H1 (cell line): Measurements from ENCODE around the gene GCLM. TPM values are rescaled to one million over a fixed set of nuclear protein-coding genes. Genes with fewer than 3 reads are reported as not detected.

Experiments
- CTCF ChIA-PET: fragments of 300-600 bp; sonication (Branson Sonifier 250); formaldehyde crosslinking; loops from one replicate; lab custom pipeline; 2021; ENCODE audit not compliant: partially characterized antibody; lab: Charles Lee
- POLR2A ChIA-PET: fragments of 300-600 bp; sonication (Branson Sonifier 250); formaldehyde crosslinking; loops from one replicate; lab custom pipeline; 2021; ENCODE audit warnings: inconsistent platforms; ENCODE audit not compliant: partially characterized antibody; lab: Charles Lee
- DNase-seq, 2 experiments: peaks; one replicate each; pipeline versions ENCODE4 v3.0.0 to v3.0.0-alpha.2; 2010 to 2022; ENCODE audit warnings: low spot score in 2 of 2, low read depth in 1 of 2, mixed read lengths in 1 of 2
- FAIRE-seq: peaks from 2 replicates; lab custom pipeline; 2011; peaks lifted over from hg19 to GRCh38; lab: Jason Lieb, UNC
- H2AFZ ChIP-seq: 2 replicates; pipeline ENCODE4 v1.8.1; 2012; ENCODE audit warnings: low read length, inconsistent platforms
- H2AK5ac ChIP-seq: 2 replicates; pipeline ENCODE4 v1.6.1; 2013; ENCODE audit warnings: low read depth, low read length
- H2BK120ac ChIP-seq: replicated peaks from 2 replicates; pipeline ENCODE3; 2013; ENCODE audit warnings: low read depth, low read length, inconsistent platforms
- H2BK12ac ChIP-seq: 2 replicates; pipeline ENCODE4 v1.6.1; 2013; ENCODE audit warnings: low read depth, low read length
- H2BK15ac ChIP-seq: 2 replicates; pipeline ENCODE4 v1.6.1; 2013; ENCODE audit warnings: low read length
- H2BK20ac ChIP-seq: 2 replicates; pipeline ENCODE4 v1.6.1; 2013; ENCODE audit warnings: low read length
- H2BK5ac ChIP-seq: 2 replicates; pipeline ENCODE4 v1.6.1; 2013; ENCODE audit warnings: low read depth, low read length
- H3K14ac ChIP-seq: 2 replicates; pipeline ENCODE4 v1.6.1; 2013; ENCODE audit warnings: inconsistent platforms; ENCODE audit not compliant: insufficient read length
- H3K18ac ChIP-seq: 2 replicates; pipeline ENCODE4 v1.6.1; 2013; ENCODE audit warnings: low read length; ENCODE audit errors: extremely low read depth
- H3K23ac ChIP-seq: 2 replicates; pipeline ENCODE4 v1.6.1; 2013; ENCODE audit warnings: inconsistent platforms; ENCODE audit not compliant: insufficient read length
- H3K23me2 ChIP-seq: 2 replicates; pipeline ENCODE4 v1.6.1; 2013; ENCODE audit warnings: low read depth, low read length
- H3K27ac ChIP-seq: 2 replicates; pipeline ENCODE4 v1.6.1; 2011; ENCODE audit warnings: low read depth, low read length, inconsistent platforms
- H3K27me3 ChIP-seq, 4 experiments: replicated peaks in 1 of 4; 1 replicate in 1 of 4; 2 replicates in 3 of 4; pipeline versions ENCODE4 v1.6.1 to v1.8.1; 2011 to 2013; ENCODE audit warnings: low read length in 3 of 4, mild to moderate bottlenecking in 3 of 4, inconsistent platforms in 2 of 4, mixed read lengths in 2 of 4, moderate library complexity in 1 of 4; ENCODE audit not compliant: control insufficient read depth in 3 of 4, insufficient read depth in 3 of 4; ENCODE audit errors: extremely low read depth in 1 of 4
- H3K36me3 ChIP-seq, 4 experiments: 2 replicates each; pipeline versions ENCODE4 v1.6.1 to v1.8.1; 2011 to 2013; ENCODE audit warnings: mild to moderate bottlenecking in 4 of 4, low read length in 3 of 4, moderate library complexity in 2 of 4, control low read depth in 1 of 4, inconsistent platforms in 1 of 4; ENCODE audit not compliant: insufficient read depth in 4 of 4, control insufficient read depth in 2 of 4
- H3K4ac ChIP-seq: replicated peaks from 2 replicates; pipeline ENCODE3; 2013; ENCODE audit warnings: low read length, low read depth, mixed read lengths, inconsistent platforms; ENCODE audit not compliant: insufficient read length
- H3K4me1 ChIP-seq, 4 experiments: replicated peaks in 1 of 4; 1 replicate in 1 of 4; 2 replicates in 3 of 4; pipeline versions ENCODE4 v1.6.1 to v1.8.1; 2011 to 2013; ENCODE audit warnings: low read length in 3 of 4, inconsistent platforms in 2 of 4, mixed read lengths in 1 of 4; ENCODE audit not compliant: insufficient read depth in 4 of 4, control insufficient read depth in 3 of 4
- H3K4me2 ChIP-seq, 2 experiments: 2 replicates each; pipeline versions ENCODE4 v1.6.1 to v1.8.1; 2011 to 2013; ENCODE audit warnings: low read depth in 2 of 2, low read length in 2 of 2, control low read depth in 1 of 2, inconsistent platforms in 1 of 2, mild to moderate bottlenecking in 1 of 2; ENCODE audit not compliant: insufficient read depth in 1 of 2
- H3K4me3 ChIP-seq, 4 experiments: fragments of 200-600, 300-600 bp in 1 of 4; sonication (generic), shearing (Covaris generic), sonication (Bioruptor Twin) in 1 of 4; 2 replicates each; pipeline versions ENCODE4 v1.5.1 to v1.8.1; 2011 to 2016; ENCODE audit warnings: low read length in 4 of 4, low read depth in 3 of 4, control low read depth in 2 of 4, inconsistent platforms in 2 of 4, mild to moderate bottlenecking in 2 of 4, mixed read lengths in 1 of 4, moderate library complexity in 1 of 4; ENCODE audit not compliant: insufficient read depth in 2 of 4; ENCODE audit errors: extremely low read depth in 1 of 4
- H3K56ac ChIP-seq: replicated peaks from 2 replicates; pipeline ENCODE3; 2013; ENCODE audit warnings: low read depth, mild to moderate bottlenecking, mixed read lengths, low read length, inconsistent platforms; ENCODE audit not compliant: insufficient read length
- H3K79me1 ChIP-seq: 2 replicates; pipeline ENCODE4 v1.6.1; 2013; ENCODE audit warnings: low read depth, low read length, control low read depth
- H3K79me2 ChIP-seq, 2 experiments: 2 replicates each; pipeline versions ENCODE4 v1.6.1 to v1.8.1; 2012 to 2013; ENCODE audit warnings: low read length in 2 of 2, mild to moderate bottlenecking in 2 of 2, inconsistent platforms in 1 of 2; ENCODE audit not compliant: insufficient read depth in 2 of 2, control insufficient read depth in 1 of 2
- H3K9ac ChIP-seq, 4 experiments: replicated peaks in 1 of 4; 1 replicate in 1 of 4; 2 replicates in 3 of 4; pipeline versions ENCODE4 v1.6.1 to v1.8.1; 2011 to 2013; ENCODE audit warnings: low read depth in 3 of 4, low read length in 3 of 4, control low read depth in 2 of 4, mild to moderate bottlenecking in 2 of 4, moderate library complexity in 2 of 4, inconsistent platforms in 1 of 4; ENCODE audit errors: extremely low read depth in 1 of 4
- H3K9me3 ChIP-seq, 2 experiments: 2 replicates each; pipeline versions ENCODE4 v1.6.1 to v1.8.1; 2012 to 2013; ENCODE audit warnings: mild to moderate bottlenecking in 2 of 2, moderate library complexity in 2 of 2, control low read depth in 1 of 2, inconsistent platforms in 1 of 2, low read depth in 1 of 2, low read length in 1 of 2, mixed read lengths in 1 of 2; ENCODE audit not compliant: insufficient read depth in 2 of 2
- H4K20me1 ChIP-seq, 2 experiments: replicated peaks in 1 of 2; 2 replicates each; pipeline versions ENCODE3 to v1.8.1; 2011 to 2013; ENCODE audit warnings: inconsistent platforms in 2 of 2, low read length in 2 of 2, mild to moderate bottlenecking in 1 of 2; ENCODE audit not compliant: insufficient read depth in 2 of 2, control insufficient read depth in 1 of 2
- H4K5ac ChIP-seq: 2 replicates; pipeline ENCODE4 v1.6.1; 2013; ENCODE audit warnings: low read length, low read depth, mixed read lengths, inconsistent platforms; ENCODE audit not compliant: insufficient read length
- H4K8ac ChIP-seq: 2 replicates; pipeline ENCODE4 v1.8.0; 2013; ENCODE audit warnings: mild to moderate bottlenecking, moderate library complexity, low read length, inconsistent platforms; ENCODE audit not compliant: insufficient read depth; ENCODE audit errors: extremely low read depth
- H4K91ac ChIP-seq: replicated peaks from 2 replicates; pipeline ENCODE3; 2013; ENCODE audit warnings: low read length, mixed read lengths, inconsistent platforms; ENCODE audit not compliant: insufficient read length
- ASH2L ChIP-seq: fragments of 200-600, 300-600 bp; sonication (generic); IDR thresholded peaks from one replicate; pipeline ENCODE4 v1.7.1; 2017; ENCODE audit warnings: low read length
- BCL11A ChIP-seq, 2 experiments: IDR thresholded peaks; one replicate each; pipeline ENCODE4 v1.6.1; 2011; ENCODE audit warnings: low read depth in 2 of 2, low read length in 2 of 2, mild to moderate bottlenecking in 2 of 2
- JUN ChIP-seq: IDR thresholded peaks from 2 replicates; pipeline ENCODE4 v1.6.1; 2011; ENCODE audit warnings: low read depth, mild to moderate bottlenecking, improper control_type of control experiment, low read length
- KDM1A ChIP-seq: fragments of 200-600, 300-600 bp; sonication (generic); IDR thresholded peaks from 2 replicates; pipeline ENCODE4 v1.7.1; 2016; ENCODE audit warnings: mild to moderate bottlenecking, low read length, borderline replicate concordance
- PHF8 ChIP-seq: fragments of 200-600 bp; sonication (generic); conservative IDR thresholded peaks from 2 replicates; pipeline ENCODE4 v1.7.1; 2012; ENCODE audit warnings: low read depth, mild to moderate bottlenecking, inconsistent platforms, low read length, moderate library complexity
- SIN3A ChIP-seq, 2 experiments: IDR thresholded peaks in 1 of 2; conservative IDR thresholded peaks in 1 of 2; 2 replicates each; pipeline ENCODE4 v1.6.1; 2011 to 2012; ENCODE audit warnings: low read length in 2 of 2, improper control_type of control experiment in 1 of 2, low read depth in 1 of 2, mild to moderate bottlenecking in 1 of 2
- TAF1 ChIP-seq: IDR thresholded peaks from 2 replicates; pipeline ENCODE4 v1.6.1; 2011; ENCODE audit warnings: mild to moderate bottlenecking, low read depth, low read length
- YY1 ChIP-seq: IDR thresholded peaks from 2 replicates; pipeline ENCODE4 v1.6.1; 2011; ENCODE audit warnings: low read depth, mild to moderate bottlenecking, low read length
- WGBS, 2 experiments: shearing (Covaris generic) in 1 of 2; methylation state at CpG; one replicate each; pipeline versions ENCODE4 v1.1.6 to v1.1.7; 2013 to 2015; ENCODE audit warnings: low lambda C conversion rate in 2 of 2, mixed read lengths in 2 of 2, inconsistent platforms in 1 of 2, low coverage in 1 of 2, missing lambda C conversion rate in 1 of 2; ENCODE audit not compliant: insufficient replicate concordance in 2 of 2, insufficient coverage in 1 of 2, insufficient read length in 1 of 2; ENCODE audit errors: extremely low coverage in 1 of 2, missing lambda C conversion rate in 1 of 2; 5-methylcytosine and 5-hydroxymethylcytosine counted together
- polyA plus RNA-seq, 7 experiments: library from polyadenylated mRNA; depleted of rRNA in 3 of 7; stranded (reverse) in 5 of 7; unstranded in 2 of 7; fragments of >200 nt in 5 of 7; fragments of 200-250 nt in 2 of 7; gene quantifications; 1 replicate in 5 of 7; 2 replicates in 1 of 7; 4 replicates in 1 of 7; pipeline versions ENCODE4 v1.2.1 to v1.2.3, GENCODE V29; 2011 to 2013; ENCODE audit warnings: missing spikeins in 2 of 7, mixed read lengths in 2 of 7
- total RNA-seq: library from RNA; stranded (reverse); fragmentation: NEBNext Ultra II Directional; extraction: Animal tissue kit (Norgen Biotek cat#: 25700); gene quantifications from 2 replicates; pipeline ENCODE4 v1.2.1, GENCODE V29; 2021
- TF ChIP-seq, protein P1 (sequence below): IDR thresholded peaks from 2 replicates; pipeline ENCODE4 v1.6.1; 2012; ENCODE audit warnings: inconsistent platforms
- TF ChIP-seq, protein P2 (sequence below): IDR thresholded peaks from 2 replicates; pipeline ENCODE4 v1.6.1; 2011; ENCODE audit warnings: low read depth, mild to moderate bottlenecking, low read length; ENCODE audit not compliant: insufficient read depth

Gene GCLM
- total and polyA plus RNA-seq, 2 of the 8 experiments (the other 6 are each of a cell fraction or from before 2014, with no cell fraction given) = 3.1 to 12.8 TPM

DNA sequence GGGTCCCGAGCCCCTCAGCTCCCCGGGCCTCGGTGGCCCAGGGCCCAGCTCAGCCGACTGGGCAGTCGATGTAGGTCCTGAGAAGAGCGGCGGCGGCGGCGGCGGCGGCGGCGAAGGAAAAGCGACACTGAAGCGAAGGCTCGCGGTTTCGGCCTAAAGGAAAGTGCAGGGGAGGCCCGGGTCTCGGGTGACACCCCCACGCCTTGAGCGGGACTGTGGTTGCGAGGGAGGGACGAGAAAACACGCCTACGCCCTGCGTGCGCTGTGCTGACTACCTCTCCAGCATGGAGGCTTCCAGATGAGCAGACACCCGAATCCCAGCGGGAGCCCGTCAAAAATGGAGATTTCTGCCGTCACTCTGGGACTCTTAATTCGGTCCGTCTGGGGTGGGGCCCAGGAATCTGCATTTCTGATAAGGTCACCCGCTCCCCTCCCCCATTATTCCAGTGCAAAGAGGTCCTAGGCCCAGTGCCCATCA, 61.4 kb downstream of the GCLM start:
- H2BK12ac ChIP-seq = peak overlapping the region; percentile 77; the same call in 1 of the 2 replicates
- no peak overlapping the region for H3K4ac ChIP-seq
- WGBS, 2 experiments = 1% methylated on average over 26 of the region's 36 CpGs; no CpG with 5 or more reads in 1 of the 2 experiments
- peak overlapping the region; percentile 81; the same call in 1 of the 2 replicates for H2AFZ ChIP-seq
- POLR2A ChIA-PET = interaction anchor here (0.7 to 3.1 kb wide), 3 partner anchors 27 to 219 kb away, joined by 3 to 14 read pairs (median 3); partner anchors contain the start of gene DNTTIP2
- H3K4me1 ChIP-seq = peaks cover 0 to 7% (median 2%) of the 10 kb centered on the region in 4 experiments; a peak in 2 of 7 replicates
- H3K4me2 ChIP-seq = peak overlapping the region; percentile 65 to 69
- peak overlapping the region in 3 of 4 experiments; percentile 52 to 70 (median 69); a peak in 5 of 7 replicates for H3K9ac ChIP-seq
- peak overlapping the region; percentile 7 for H3K56ac ChIP-seq
- H3K79me1 ChIP-seq = no peaks in the 10 kb centered on the region
- no peak overlapping the region for H2BK15ac ChIP-seq
- no peak overlapping the region for H3K14ac ChIP-seq
- H3K36me3 ChIP-seq = no peaks in the 10 kb centered on the region; a peak in 1 of 8 replicates
- no peak overlapping the region for H2BK20ac ChIP-seq
- TF ChIP-seq TAF1 = peak; percentile 42; the same call in 1 of the 2 replicates
- TF ChIP-seq JUN = no peak
- TF ChIP-seq BCL11A (IDR thresholded peaks at IDR 0.05; ENCODE audit: low read depth in 2 of 2, low read length in 2 of 2) = no peak
- TF ChIP-seq KDM1A = peak; percentile 37; the same call in 1 of the 2 replicates
- TF ChIP-seq YY1 = peak; percentile 66; the same call in 1 of the 2 replicates
- peak; percentile 96 for TF ChIP-seq ASH2L
- peak in 1 of 2 experiments; percentile 76; a peak in 2 of 4 replicates for TF ChIP-seq SIN3A (conservative IDR thresholded peaks at IDR 0.05 in 1 of 2, IDR thresholded peaks at IDR 0.05 in 1 of 2; ENCODE audit: low read depth in 1 of 2, low read length in 2 of 2)
- TF ChIP-seq, protein P1, sequence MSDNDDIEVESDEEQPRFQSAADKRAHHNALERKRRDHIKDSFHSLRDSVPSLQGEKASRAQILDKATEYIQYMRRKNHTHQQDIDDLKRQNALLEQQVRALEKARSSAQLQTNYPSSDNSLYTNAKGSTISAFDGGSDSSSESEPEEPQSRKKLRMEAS = no peak
- TF ChIP-seq, protein P2, sequence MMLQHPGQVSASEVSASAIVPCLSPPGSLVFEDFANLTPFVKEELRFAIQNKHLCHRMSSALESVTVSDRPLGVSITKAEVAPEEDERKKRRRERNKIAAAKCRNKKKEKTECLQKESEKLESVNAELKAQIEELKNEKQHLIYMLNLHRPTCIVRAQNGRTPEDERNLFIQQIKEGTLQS = 0 out of 2 replicates have a peak, but pooled peaks have one; percentile 13
- peak; percentile 16; the same call in 1 of the 2 replicates for TF ChIP-seq PHF8
- H3K23me2 ChIP-seq = peaks cover 4% of the 10 kb centered on the region; the same call in 1 of the 2 replicates
- H3K27me3 ChIP-seq = no peaks in the 10 kb centered on the region; a peak in 1 of 7 replicates
- peak overlapping the region; percentile 75; the same call in 1 of the 2 replicates for H3K18ac ChIP-seq
- no peaks in the 10 kb centered on the region for H3K79me2 ChIP-seq
- no peak overlapping the region for H2BK120ac ChIP-seq
- peaks cover 0 to 7% of the 10 kb centered on the region in 2 experiments; a peak in 1 of 4 replicates for H3K9me3 ChIP-seq
- peak overlapping the region; percentile 73 to 93 (median 82) for H3K4me3 ChIP-seq
- no peaks in the 10 kb centered on the region for H4K20me1 ChIP-seq
- H2AK5ac ChIP-seq = no peak overlapping the region
- DNase-seq (peak in 1 of 2 experiments; percentile 79), FAIRE-seq (no peak)
- H3K27ac ChIP-seq = no peak overlapping the region
- no peak overlapping the region for H4K91ac ChIP-seq
- H4K5ac ChIP-seq = peak overlapping the region; percentile 12
- H4K8ac ChIP-seq = peak overlapping the region; percentile 75; the same call in 1 of the 2 replicates
- CTCF ChIA-PET = interaction anchor here (0.7 to 14.0 kb wide), 4 partner anchors 33 to 271 kb away, joined by 3 to 324 read pairs (median 14); no protein-coding TSS in a partner anchor
- H3K23ac ChIP-seq = no peak overlapping the region
- H2BK5ac ChIP-seq = peak overlapping the region; percentile 73
